GM13976 (cell line): Measurements from ENCODE around the gene DDAH1.

Source experiments
- DNase-seq: peaks from one replicate; pipeline ENCODE4 v3.0.0; 2012; ENCODE audit warnings: low spot score
- CTCF ChIP-seq: IDR thresholded peaks from 2 replicates; pipeline ENCODE4 v1.5.1; 2012; ENCODE audit warnings: borderline replicate concordance, mild to moderate bottlenecking; ENCODE audit not compliant: insufficient read depth; ENCODE audit errors: extremely low read depth, missing control alignments, control extremely low read depth
- in situ Hi-C: fragments of 300-500 bp; cut with MboI; formaldehyde crosslinking; loops from one replicate; pipeline ENCODE4 v1.12.0; 2022; ENCODE audit warnings: low sequenced_read_pairs, mixed read lengths, inconsistent platforms; ENCODE audit not compliant: unreplicated experiment

DDAH1 gene

GRCh38 chr1:85495556-85495955 lies 30.6 kb upstream of the DDAH1 start:
- TF ChIP-seq CTCF, result no peak
- no peak for DNase-seq
- in situ Hi-C loops, result no loop called here

- in situ Hi-C loops, result no loop called here
- DNase-seq, result no peak
- TF ChIP-seq CTCF, result peak; percentile 23
Measured at GRCh38 chr1:85494904-85495266, 29.9 kb upstream of the DDAH1 start.

- in situ Hi-C loops, result no loop called here
- no peak for DNase-seq
- no peak for TF ChIP-seq CTCF
Measured at GRCh38 chr1:85494074-85494903, 29.3 kb upstream of the DDAH1 start.

- TF ChIP-seq CTCF, result no peak
- in situ Hi-C loops, result no loop called here
- no peak for DNase-seq
Measured at GRCh38 chr1:85490270-85490985, 25.5 kb upstream of the DDAH1 start.

GRCh38 chr1:85488126-85488525 lies 23.2 kb upstream of the DDAH1 start:
- no peak for TF ChIP-seq CTCF
- DNase-seq, result no peak
- in situ Hi-C loops, result no loop called here

- no peak for DNase-seq
- in situ Hi-C loops, result no loop called here
- no peak for TF ChIP-seq CTCF
Measured at GRCh38 chr1:85485516-85485915, 20.6 kb upstream of the DDAH1 start.

- no peak for TF ChIP-seq CTCF
- in situ Hi-C loops, result no loop called here
- DNase-seq, result no peak
Measured at GRCh38 chr1:85484716-85485115, 19.8 kb upstream of the DDAH1 start.
